ENCODE measurements around the gene VAT1L. TPM values are rescaled to one million over a fixed set of nuclear protein-coding genes. Genes with fewer than 3 reads are reported as not detected.

Gene VAT1L
- total and polyA plus RNA-seq, 10 donors, result 0.02 to 0.23 (median 0.10) TPM; not detected in 4

DNA sequence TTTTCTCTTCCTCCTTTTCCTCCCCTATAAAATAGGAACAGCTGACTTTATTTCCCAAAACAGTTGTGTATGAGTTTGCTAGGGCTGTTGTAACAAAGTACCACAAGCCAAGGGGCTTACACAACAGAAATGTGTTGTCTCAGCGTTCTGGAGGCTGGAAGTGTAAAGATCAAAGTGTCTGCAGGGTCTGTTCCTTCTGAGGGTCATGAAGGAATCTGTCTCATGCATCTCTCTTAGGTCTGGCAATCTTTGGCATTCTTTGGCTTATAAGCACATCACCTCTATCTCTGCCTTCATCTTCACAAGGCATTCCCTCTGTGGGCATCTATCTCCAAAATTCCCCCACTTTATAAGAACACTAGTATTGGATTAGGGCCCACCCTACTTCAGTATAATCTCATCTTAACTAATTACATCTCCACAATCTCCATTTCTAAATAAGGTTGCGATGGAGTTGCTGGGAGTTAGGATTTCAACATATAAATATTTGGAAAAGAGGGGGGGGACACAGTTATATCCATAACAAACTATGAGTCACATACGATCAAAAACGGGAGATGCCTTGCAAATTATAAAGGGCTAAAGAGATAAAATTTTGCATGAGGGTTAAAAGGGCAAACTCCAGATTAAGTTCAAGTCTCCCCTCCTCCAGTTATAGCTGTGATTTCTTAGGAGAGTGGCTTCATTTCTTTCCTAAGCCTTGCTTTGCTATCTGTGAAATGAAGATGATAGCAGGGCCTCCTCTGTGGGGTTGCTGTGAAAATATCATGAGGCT is 109.7 kb downstream of the VAT1L start:
- no peak for DNase-seq
- no peaks in the 10 kb centered on the region for H3K27me3 ChIP-seq (replicated peaks in 1 of 7)
- no peak overlapping the region for H3K4me3 ChIP-seq
- no peaks in the 10 kb centered on the region for H3K9me3 ChIP-seq
- WGBS, 5 donors, result 73 to 85% (median 82%) methylated on average over 4 of the region's 4 CpGs
- no peaks in the 10 kb centered on the region for H3K36me3 ChIP-seq
- no peak overlapping the region for H3K27ac ChIP-seq
- H3K4me1 ChIP-seq, result peaks cover 0 to 15% (median 10%) of the 10 kb centered on the region in 6 donors
- intact Hi-C loops (cut with DNase I; ENCODE audit: low total_unique reads), result no loop called here
- TF ChIP-seq POLR2A (IDR thresholded peaks at IDR 0.05) (no peak), POLR2AphosphoS5 (IDR thresholded peaks at IDR 0.05) (no peak)
- TF ChIP-seq, protein P1, sequence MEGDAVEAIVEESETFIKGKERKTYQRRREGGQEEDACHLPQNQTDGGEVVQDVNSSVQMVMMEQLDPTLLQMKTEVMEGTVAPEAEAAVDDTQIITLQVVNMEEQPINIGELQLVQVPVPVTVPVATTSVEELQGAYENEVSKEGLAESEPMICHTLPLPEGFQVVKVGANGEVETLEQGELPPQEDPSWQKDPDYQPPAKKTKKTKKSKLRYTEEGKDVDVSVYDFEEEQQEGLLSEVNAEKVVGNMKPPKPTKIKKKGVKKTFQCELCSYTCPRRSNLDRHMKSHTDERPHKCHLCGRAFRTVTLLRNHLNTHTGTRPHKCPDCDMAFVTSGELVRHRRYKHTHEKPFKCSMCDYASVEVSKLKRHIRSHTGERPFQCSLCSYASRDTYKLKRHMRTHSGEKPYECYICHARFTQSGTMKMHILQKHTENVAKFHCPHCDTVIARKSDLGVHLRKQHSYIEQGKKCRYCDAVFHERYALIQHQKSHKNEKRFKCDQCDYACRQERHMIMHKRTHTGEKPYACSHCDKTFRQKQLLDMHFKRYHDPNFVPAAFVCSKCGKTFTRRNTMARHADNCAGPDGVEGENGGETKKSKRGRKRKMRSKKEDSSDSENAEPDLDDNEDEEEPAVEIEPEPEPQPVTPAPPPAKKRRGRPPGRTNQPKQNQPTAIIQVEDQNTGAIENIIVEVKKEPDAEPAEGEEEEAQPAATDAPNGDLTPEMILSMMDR (IDR thresholded peaks at IDR 0.05 in 8 of 11, conservative IDR thresholded peaks at IDR 0.05 in 3 of 11), result no peak

DNA sequence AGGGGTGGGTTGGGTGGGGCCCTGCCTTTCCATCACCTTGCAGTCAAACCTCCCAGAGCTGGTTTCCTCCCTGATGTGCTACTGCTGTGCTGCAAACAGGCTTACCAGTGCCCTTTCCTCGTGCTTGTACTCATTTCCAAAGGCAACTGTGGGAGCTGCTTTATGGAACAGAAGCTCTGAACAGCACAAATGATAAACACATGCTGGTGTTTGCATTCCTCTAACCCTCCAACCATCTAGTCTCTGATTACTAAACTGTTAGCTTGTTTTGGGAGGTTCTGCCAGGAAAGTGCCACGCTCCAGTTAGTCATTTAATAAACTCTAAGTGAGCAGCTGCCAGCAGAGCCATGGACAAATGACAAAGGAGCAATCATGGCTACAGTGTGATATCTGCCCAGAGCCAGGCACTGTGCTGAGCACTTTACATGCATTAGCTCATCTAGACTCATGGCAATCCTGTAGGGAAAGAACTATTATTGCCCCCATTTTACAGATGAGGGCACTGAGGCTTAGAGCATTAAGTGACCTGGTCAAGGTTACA is 110.4 kb downstream of the VAT1L start:
- no peaks in the 10 kb centered on the region for H3K9me3 ChIP-seq
- WGBS, 5 donors, result 58 to 81% (median 67%) methylated on average over 2 of the region's 2 CpGs
- H3K27ac ChIP-seq, result no peak overlapping the region
- H3K4me1 ChIP-seq, result peaks cover 0 to 15% (median 10%) of the 10 kb centered on the region in 6 donors
- TF ChIP-seq POLR2AphosphoS5 (IDR thresholded peaks at IDR 0.05), result no peak
- TF ChIP-seq, protein P1 (IDR thresholded peaks at IDR 0.05 in 8 of 11, conservative IDR thresholded peaks at IDR 0.05 in 3 of 11), result no peak
- H3K27me3 ChIP-seq (replicated peaks in 1 of 7), result no peaks in the 10 kb centered on the region
- intact Hi-C loops (cut with DNase I; ENCODE audit: low total_unique reads), result no loop called here
- DNase-seq, result no peak
- no peak overlapping the region for H3K4me3 ChIP-seq
- H3K36me3 ChIP-seq, result no peaks in the 10 kb centered on the region

DNA sequence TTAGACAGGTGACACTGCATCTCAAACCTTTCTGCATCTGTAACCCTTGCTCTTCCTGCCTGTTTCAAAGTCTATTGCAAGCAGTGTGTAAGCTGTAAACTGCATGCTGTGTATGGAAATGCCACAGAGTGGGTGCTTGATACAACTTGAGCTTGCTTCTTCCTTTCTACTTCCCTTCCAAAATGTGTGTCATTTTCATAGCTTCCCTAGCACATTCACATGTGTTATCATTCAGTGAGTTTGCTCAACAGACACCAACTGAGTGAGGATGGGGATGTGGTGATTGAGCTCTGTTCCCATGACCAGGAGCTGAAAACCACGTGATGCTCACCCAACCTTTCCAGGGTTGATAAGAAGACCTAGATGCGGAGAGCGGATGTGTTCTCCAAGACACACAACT is 111.1 kb downstream of the VAT1L start:
- no peak for TF ChIP-seq POLR2AphosphoS5 (IDR thresholded peaks at IDR 0.05)
- TF ChIP-seq POLR2A (IDR thresholded peaks at IDR 0.05), result no peak
- TF ChIP-seq, protein P1 (IDR thresholded peaks at IDR 0.05 in 8 of 11, conservative IDR thresholded peaks at IDR 0.05 in 3 of 11), result no peak

DNA sequence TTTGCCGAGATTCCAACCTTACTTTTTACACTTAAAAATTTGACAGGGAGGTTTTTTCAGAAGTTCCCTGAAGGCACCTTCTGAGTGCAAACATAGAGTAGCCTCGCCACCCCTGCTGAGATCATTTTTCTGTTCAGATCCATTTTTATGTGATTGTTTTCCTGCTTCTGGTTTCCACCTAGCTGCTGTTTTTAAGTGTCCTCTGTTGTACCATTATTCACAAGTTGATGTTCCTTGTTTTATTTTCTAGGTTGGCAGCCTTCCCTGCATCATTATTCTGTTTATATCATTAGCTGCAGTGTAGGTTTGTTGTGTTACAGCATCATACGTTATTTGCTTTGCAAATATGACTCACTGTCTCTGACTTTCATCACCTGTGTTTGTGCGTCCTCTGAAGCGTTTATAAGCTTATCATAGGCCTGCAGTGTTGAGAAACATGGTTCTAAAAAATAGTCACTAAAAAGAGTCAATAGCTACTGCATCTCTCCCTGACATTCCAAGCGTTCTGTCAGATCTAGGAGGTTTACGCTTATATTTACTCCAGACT is 117.1 kb downstream of the VAT1L start:
- no peaks in the 10 kb centered on the region for H3K36me3 ChIP-seq
- no peaks in the 10 kb centered on the region for H3K9me3 ChIP-seq
- TF ChIP-seq POLR2A (IDR thresholded peaks at IDR 0.05) (no peak), POLR2AphosphoS5 (IDR thresholded peaks at IDR 0.05) (no peak)
- TF ChIP-seq, protein P1 (IDR thresholded peaks at IDR 0.05 in 8 of 11, conservative IDR thresholded peaks at IDR 0.05 in 3 of 11), result no peak
- H3K4me3 ChIP-seq, result no peak overlapping the region
- no peak for DNase-seq
- intact Hi-C loops (cut with DNase I; ENCODE audit: low total_unique reads), result no loop called here
- peaks cover 0 to 10% (median 0%) of the 10 kb centered on the region in 7 donors for H3K27me3 ChIP-seq (replicated peaks in 1 of 7)
- no peak overlapping the region for H3K27ac ChIP-seq
- no peaks in the 10 kb centered on the region for H3K4me1 ChIP-seq
- 73 to 86% (median 83%) methylated on average over 7 of the region's 7 CpGs for WGBS, 5 donors

More for the DNA sequence above, 111.1 kb downstream of the VAT1L start:
- Histone ChIP-seq H3K36me3 (no peaks in the 10 kb centered on the region), H3K9me3 (no peaks in the 10 kb centered on the region), H3K4me3 (no peak overlapping the region), H3K27me3 (replicated peaks in 1 of 7) (no peaks in the 10 kb centered on the region), H3K27ac (no peak overlapping the region), H3K4me1 (peaks cover 0 to 15% (median 10%) of the 10 kb centered on the region in 6 donors)
- DNase-seq, result no peak
- intact Hi-C loops (cut with DNase I; ENCODE audit: low total_unique reads), result no loop called here
- 78 to 82% (median 81%) methylated on average over 3 of the region's 3 CpGs for WGBS, 5 donors

All from spleen (tissue), 11 donors.